Kidney epithelial cell (primary cell): ENCODE measurements around the gene TNNT1. TPM values are rescaled to one million over a fixed set of nuclear protein-coding genes. Genes with fewer than 3 reads are reported as not detected.
A peak's percentile ranks its signal among the peaks of the same experiment; 100 is the strongest.

ENCODE experiments used
- DNase-seq: peaks from one replicate; pipeline ENCODE4 v3.0.0-alpha.2; 2010; ENCODE audit warnings: low read depth
- H3K27me3 ChIP-seq: 2 replicates; pipeline ENCODE4 v1.6.0; 2011; ENCODE audit warnings: low read length; ENCODE audit not compliant: control insufficient read depth, insufficient read depth
- H3K36me3 ChIP-seq: 2 replicates; pipeline ENCODE4 v1.5.1; 2011; ENCODE audit warnings: low read length; ENCODE audit not compliant: control insufficient read depth, insufficient read depth
- H3K4me3 ChIP-seq: 2 replicates; pipeline ENCODE4 v1.5.1; 2011; ENCODE audit warnings: low read depth, mild to moderate bottlenecking, control low read depth, low read length
- total RNA-seq: library from RNA; depleted of rRNA; stranded (reverse); fragments of >200 nt; gene quantifications from 2 replicates; pipeline ENCODE4 v1.2.3, GENCODE V29; 2015
- TF ChIP-seq, protein P1 (sequence below): IDR thresholded peaks from 2 replicates; pipeline ENCODE4 v1.5.1; 2011; ENCODE audit warnings: mild to moderate bottlenecking, moderate library complexity, low read length, control low read depth, inconsistent platforms; ENCODE audit not compliant: insufficient read depth, poor library complexity, severe bottlenecking

TNNT1 gene
- total RNA-seq, 1 donor from 2014 or later = 7.1 TPM

DNA sequence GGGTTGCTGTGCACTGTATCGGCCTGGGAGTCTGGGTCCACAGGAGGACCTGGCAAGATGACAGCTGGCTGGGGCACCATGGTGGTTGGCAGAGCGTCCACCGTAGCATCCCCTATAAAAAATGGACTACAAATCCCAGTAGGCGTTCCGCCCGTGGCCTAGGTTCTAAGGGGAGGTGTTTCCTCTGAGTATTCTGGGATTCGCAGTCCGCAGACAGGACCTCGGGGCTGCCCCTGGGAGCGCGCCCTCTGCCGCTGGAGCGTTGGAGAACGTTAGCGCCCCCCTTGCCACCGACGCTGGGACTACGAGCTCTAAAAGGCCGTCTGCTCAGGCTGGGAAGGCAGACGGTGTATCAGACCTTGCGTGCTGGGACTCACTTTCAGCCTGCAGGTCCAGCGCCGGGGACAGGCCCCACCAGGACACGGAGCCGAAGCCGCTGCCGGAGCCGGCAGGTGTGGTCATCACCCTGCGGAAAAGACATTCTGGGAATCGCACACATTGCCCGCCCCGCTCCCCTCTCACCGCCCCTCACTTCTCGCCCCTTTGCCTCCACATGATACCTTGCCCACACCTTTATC is 17.0 kb upstream of the TNNT1 start:
- Histone ChIP-seq H3K27me3 (peaks cover 17% of the 10 kb centered on the region), H3K4me3 (peak overlapping the region; percentile 73), H3K36me3 (no peaks in the 10 kb centered on the region)
- no peak for DNase-seq
- TF ChIP-seq, protein P1, sequence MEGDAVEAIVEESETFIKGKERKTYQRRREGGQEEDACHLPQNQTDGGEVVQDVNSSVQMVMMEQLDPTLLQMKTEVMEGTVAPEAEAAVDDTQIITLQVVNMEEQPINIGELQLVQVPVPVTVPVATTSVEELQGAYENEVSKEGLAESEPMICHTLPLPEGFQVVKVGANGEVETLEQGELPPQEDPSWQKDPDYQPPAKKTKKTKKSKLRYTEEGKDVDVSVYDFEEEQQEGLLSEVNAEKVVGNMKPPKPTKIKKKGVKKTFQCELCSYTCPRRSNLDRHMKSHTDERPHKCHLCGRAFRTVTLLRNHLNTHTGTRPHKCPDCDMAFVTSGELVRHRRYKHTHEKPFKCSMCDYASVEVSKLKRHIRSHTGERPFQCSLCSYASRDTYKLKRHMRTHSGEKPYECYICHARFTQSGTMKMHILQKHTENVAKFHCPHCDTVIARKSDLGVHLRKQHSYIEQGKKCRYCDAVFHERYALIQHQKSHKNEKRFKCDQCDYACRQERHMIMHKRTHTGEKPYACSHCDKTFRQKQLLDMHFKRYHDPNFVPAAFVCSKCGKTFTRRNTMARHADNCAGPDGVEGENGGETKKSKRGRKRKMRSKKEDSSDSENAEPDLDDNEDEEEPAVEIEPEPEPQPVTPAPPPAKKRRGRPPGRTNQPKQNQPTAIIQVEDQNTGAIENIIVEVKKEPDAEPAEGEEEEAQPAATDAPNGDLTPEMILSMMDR = peak; percentile 93

GRCh38 chr19:55161571-55162322 is 12.7 kb upstream of the TNNT1 start:
- Histone ChIP-seq H3K27me3 (peaks cover 41% of the 10 kb centered on the region), H3K36me3 (no peaks in the 10 kb centered on the region), H3K4me3 (no peak overlapping the region)
- TF ChIP-seq, protein P1 = no peak
- no peak for DNase-seq

DNA sequence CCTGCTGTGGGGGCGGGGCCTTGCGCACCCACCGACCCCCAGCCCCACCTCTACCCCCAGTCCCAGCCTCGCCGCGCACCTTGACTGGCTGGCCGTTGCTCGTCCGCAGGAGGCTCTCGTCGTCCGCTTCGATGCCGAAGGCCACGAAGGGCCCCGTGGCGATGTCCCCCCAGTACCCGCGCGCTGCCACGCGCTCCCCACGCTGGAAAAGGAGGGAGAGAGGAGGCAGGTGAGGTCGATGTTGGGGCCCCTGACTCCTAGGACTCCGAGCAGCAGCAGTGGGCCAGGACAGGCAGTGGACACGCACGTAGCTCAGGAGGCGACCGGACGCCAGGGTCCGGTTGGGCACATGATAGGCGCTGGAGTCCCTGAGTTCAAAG is 12.0 kb upstream of the TNNT1 start:
- Histone ChIP-seq H3K27me3 (peaks cover 49% of the 10 kb centered on the region), H3K36me3 (no peaks in the 10 kb centered on the region), H3K4me3 (no peak overlapping the region)
- TF ChIP-seq, protein P1 = no peak
- DNase-seq = no peak

- TF ChIP-seq, protein P1 = peak; percentile 96
- no peak for DNase-seq
- Histone ChIP-seq H3K36me3 (no peaks in the 10 kb centered on the region), H3K4me3 (no peak overlapping the region), H3K27me3 (peaks cover 51% of the 10 kb centered on the region)
Observed at GRCh38 chr19:55160128-55160985, 11.4 kb upstream of the TNNT1 start.

- Histone ChIP-seq H3K4me3 (no peak overlapping the region), H3K36me3 (no peaks in the 10 kb centered on the region), H3K27me3 (peaks cover 51% of the 10 kb centered on the region)
- TF ChIP-seq, protein P1 = no peak
- DNase-seq = no peak
Observed at GRCh38 chr19:55158848-55159749, 10.1 kb upstream of the TNNT1 start.
